Measurements from ENCODE around the gene GALP. TPM values are rescaled to one million over a fixed set of nuclear protein-coding genes. Genes with fewer than 3 reads are reported as not detected.
A peak's percentile ranks its signal among the peaks of the same experiment; 100 is the strongest.
"Not testable (repeated sequence)": the region's sequence is repeated elsewhere in the genome, so short reads cannot be mapped to it uniquely, and the experiment has no call there.

GALP gene
- polyA plus RNA-seq, 6 donors from 2014 or later, result not detected

- Mint-ChIP-seq H3K27me3 (peaks cover 13 to 35% (median 25%) of the 10 kb centered on the region in 3 donors), H3K36me3 (peaks cover 0 to 9% of the 10 kb centered on the region in 2 donors), H3K4me1 (peaks cover 3 to 8% (median 5%) of the 10 kb centered on the region in 3 donors), H3K9me3 (no peaks in the 10 kb centered on the region), H3K27ac (no peak overlapping the region), H3K4me3 (peak overlapping the region in 5 of 8 donors; percentile 15 to 63 (median 30))
- DNase-seq, result no peak
- ATAC-seq (ENCODE audit: low read depth in 2 of 2), result no peak
Observed at GRCh38 chr19:56217039-56217949, 41.5 kb downstream of the GALP start.

GRCh38 chr19:56218961-56219360 is 43.2 kb downstream of the GALP start:
- peaks cover 0 to 22% of the 10 kb centered on the region in 2 donors for H3K36me3 Mint-ChIP-seq
- peaks cover 13 to 35% (median 17%) of the 10 kb centered on the region in 3 donors for H3K27me3 Mint-ChIP-seq
- H3K4me3 Mint-ChIP-seq, result peak overlapping the region in 1 of 8 donors; percentile 4
- no peak for ATAC-seq (ENCODE audit: low read depth in 2 of 2)
- no peaks in the 10 kb centered on the region for H3K9me3 Mint-ChIP-seq
- DNase-seq, result no peak
- peaks cover 3 to 8% (median 5%) of the 10 kb centered on the region in 3 donors for H3K4me1 Mint-ChIP-seq
- H3K27ac Mint-ChIP-seq, result no peak overlapping the region

- ATAC-seq (ENCODE audit: low read depth in 2 of 2); H3K4me1 Mint-ChIP-seq; DNase-seq; H3K4me3 Mint-ChIP-seq; H3K9me3 Mint-ChIP-seq: not testable (repeated sequence)
- peak overlapping the region in 1 of 6 donors; percentile 27 for H3K27ac Mint-ChIP-seq
- H3K27me3 Mint-ChIP-seq, result peaks cover 4 to 13% (median 8%) of the 10 kb centered on the region in 3 donors
- H3K36me3 Mint-ChIP-seq, result peaks cover 0 to 22% of the 10 kb centered on the region in 2 donors
Observed at GRCh38 chr19:56221442-56221841, 45.6 kb downstream of the GALP start.

GRCh38 chr19:56221851-56222250 is 46.0 kb downstream of the GALP start:
- Mint-ChIP-seq H3K27ac (no peak overlapping the region), H3K4me3 (no peak overlapping the region), H3K27me3 (peaks cover 2 to 10% (median 8%) of the 10 kb centered on the region in 3 donors), H3K36me3 (peaks cover 0 to 22% of the 10 kb centered on the region in 2 donors), H3K4me1 (peaks cover 3 to 6% (median 5%) of the 10 kb centered on the region in 3 donors), H3K9me3 (no peaks in the 10 kb centered on the region)
- ATAC-seq (ENCODE audit: low read depth in 2 of 2) (no peak), DNase-seq (no peak)

GRCh38 chr19:56222901-56223300 is 47.1 kb downstream of the GALP start:
- no peak overlapping the region for H3K4me3 Mint-ChIP-seq
- peaks cover 0 to 22% of the 10 kb centered on the region in 2 donors for H3K36me3 Mint-ChIP-seq
- H3K27me3 Mint-ChIP-seq, result peaks cover 0 to 5% (median 4%) of the 10 kb centered on the region in 3 donors
- DNase-seq (no peak), ATAC-seq (ENCODE audit: low read depth in 2 of 2) (no peak)
- H3K27ac Mint-ChIP-seq, result peak overlapping the region in 2 of 6 donors; percentile 17 to 39
- H3K4me1 Mint-ChIP-seq, result peaks cover 2 to 3% (median 2%) of the 10 kb centered on the region in 3 donors
- no peaks in the 10 kb centered on the region for H3K9me3 Mint-ChIP-seq

GRCh38 chr19:56223481-56223880 is 47.7 kb downstream of the GALP start:
- H3K9me3 Mint-ChIP-seq, result no peaks in the 10 kb centered on the region
- no peaks in the 10 kb centered on the region for H3K27me3 Mint-ChIP-seq
- H3K36me3 Mint-ChIP-seq, result peaks cover 0 to 22% of the 10 kb centered on the region in 2 donors
- no peak overlapping the region for H3K27ac Mint-ChIP-seq
- DNase-seq (no peak), ATAC-seq (ENCODE audit: low read depth in 2 of 2) (no peak)
- no peaks in the 10 kb centered on the region for H3K4me1 Mint-ChIP-seq
- no peak overlapping the region for H3K4me3 Mint-ChIP-seq

Other genes with a start within 250 kb of the GALP start
- not detected for gene NLRP13, start 243.7 kb upstream of the GALP start, polyA plus RNA-seq (ENCODE audit: low read depth in 6 of 6)
- not detected for gene NLRP8, start 228.2 kb upstream of the GALP start, polyA plus RNA-seq (ENCODE audit: low read depth in 6 of 6)
- gene NLRP5, start 189.2 kb upstream of the GALP start, polyA plus RNA-seq (ENCODE audit: low read depth in 6 of 6), result not detected
- gene ZNF787, start 54.7 kb upstream of the GALP start, polyA plus RNA-seq (ENCODE audit: low read depth in 6 of 6), result 1 to 10 TPM; 1.4 to 4.7 (median 2.5) TPM
- gene ZNF444, start 34.7 kb upstream of the GALP start, polyA plus RNA-seq (ENCODE audit: low read depth in 6 of 6), result 10 to 100 TPM in 5 of 6 donors, 1 to 10 TPM in 1; 9.7 to 24.6 (median 13.1) TPM
- gene ZSCAN5B, start 21.8 kb downstream of the GALP start, polyA plus RNA-seq (ENCODE audit: low read depth in 6 of 6), result not detected
- gene ZSCAN5C, start 26.3 kb downstream of the GALP start, polyA plus RNA-seq (ENCODE audit: low read depth in 6 of 6), result under 1 TPM in 1 of 6 donors, not detected in 5; 0.15 TPM
- gene EDDM13, start 96.7 kb downstream of the GALP start, polyA plus RNA-seq (ENCODE audit: low read depth in 6 of 6), result not detected
- gene ZSCAN5A, start 138.8 kb downstream of the GALP start, polyA plus RNA-seq (ENCODE audit: low read depth in 6 of 6), result 1 to 10 TPM in 5 of 6 donors, not detected in 1; 5.3 to 8.1 (median 7.0) TPM
- 1 to 10 TPM; 6.3 to 8.6 (median 7.3) TPM for gene ZNF582, start 217.5 kb downstream of the GALP start, polyA plus RNA-seq (ENCODE audit: low read depth in 6 of 6)
- 10 to 100 TPM; 15.1 to 33.2 (median 16.8) TPM for gene ZNF583, start 228.3 kb downstream of the GALP start, polyA plus RNA-seq (ENCODE audit: low read depth in 6 of 6)